Measurements from ENCODE around the gene SIPA1L3.

DNA sequence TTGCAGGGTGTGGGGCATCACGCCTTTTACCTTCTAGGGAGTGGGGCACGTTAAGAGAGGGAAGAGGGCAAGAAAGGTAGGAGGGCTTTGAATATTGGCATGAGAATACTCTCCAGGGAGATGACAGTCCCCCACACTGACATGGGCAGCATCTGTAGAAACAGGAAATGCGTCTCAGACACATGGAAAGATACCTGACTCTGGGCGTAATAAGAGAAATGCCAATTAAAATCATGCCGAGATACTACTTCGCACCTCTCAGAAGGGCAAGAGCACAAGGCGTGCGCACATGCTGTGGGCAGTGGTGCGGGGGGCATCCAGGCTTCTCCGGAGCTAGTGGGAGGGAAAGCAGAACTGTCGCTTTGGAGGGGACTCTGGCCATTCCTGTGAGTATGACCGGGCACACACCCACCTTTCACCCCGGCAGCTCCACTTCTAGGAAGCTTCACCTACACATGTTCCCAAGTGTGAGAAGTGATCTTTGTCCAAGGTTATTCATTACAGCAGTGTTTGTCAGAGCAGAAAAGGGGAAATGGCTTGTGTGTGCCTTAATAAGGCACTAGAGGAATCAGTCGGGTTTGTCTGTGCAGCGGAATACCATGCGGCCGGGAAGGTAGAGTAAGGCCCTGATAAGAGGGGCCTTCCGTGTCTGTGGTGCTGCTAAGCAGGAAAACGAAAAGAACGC is 99.5 kb downstream of the SIPA1L3 start:
- no peak for TF ChIP-seq CTCF (IDR thresholded peaks at IDR 0.05; ENCODE audit: insufficient read depth, low read depth, low read length)
- TF ChIP-seq EZH2 (IDR thresholded peaks at IDR 0.05; ENCODE audit: insufficient read depth, low read length), result no peak
